ENCODE data around the gene TMEM128. TPM values are rescaled to one million over a fixed set of nuclear protein-coding genes. Genes with fewer than 3 reads are reported as not detected.

Gene TMEM128
- total and polyA plus RNA-seq, 2 of the 13 experiments (the other 11 are each of a cell fraction or from before 2014, with no cell fraction given), result 19.4 to 27.9 TPM

GRCh38 chr4:4271912-4272311, 23.9 kb upstream of the TMEM128 start:
- no TSS peak for BruUV-seq (replicated peaks)
- Histone ChIP-seq H2AFZ (ENCODE audit: low read length) (no peak overlapping the region), H3K79me2 (ENCODE audit: insufficient read depth, low read length) (no peaks in the 10 kb centered on the region), H4K20me1 (ENCODE audit: insufficient read depth, low read length) (no peaks in the 10 kb centered on the region), H3K9ac (ENCODE audit: insufficient read depth, low read depth, low read length) (no peak overlapping the region), H3K36me3 (replicated peaks in 1 of 2; ENCODE audit: control insufficient read depth in 1 of 2, insufficient read depth in 2 of 2, low read length in 2 of 2) (peaks cover 33 to 71% of the 10 kb centered on the region in 2 experiments), H3K27ac (ENCODE audit: extremely low read length, insufficient read depth, low read length) (no peak overlapping the region), H3K4me2 (ENCODE audit: low read depth, low read length) (no peak overlapping the region), H3K4me1 (ENCODE audit: insufficient read depth, low read length) (no peaks in the 10 kb centered on the region), H3K27me3 (ENCODE audit: control insufficient read depth in 1 of 2, insufficient read depth in 2 of 2, low read length in 2 of 2) (no peaks in the 10 kb centered on the region), H3K9me3 (ENCODE audit: low read length) (no peaks in the 10 kb centered on the region), H3K4me3 (replicated peaks in 1 of 3; ENCODE audit: insufficient read depth in 1 of 3, low read depth in 2 of 3, low read length in 3 of 3) (no peak overlapping the region)
- no peak for FAIRE-seq
- intact Hi-C loops (cut with micrococcal nuclease; ENCODE audit: unreplicated experiment), result no loop called here
- TF ChIP-seq ZC3H13 (CRISPR knock-in tag; IDR thresholded peaks at IDR 0.05), result no peak
- TF ChIP-seq NBN (conservative IDR thresholded peaks at IDR 0.05), result no peak
- no peak for TF ChIP-seq PRDM10 (CRISPR knock-in tag; IDR thresholded peaks at IDR 0.05; ENCODE audit: low read depth)
- TF ChIP-seq BRF2 (CRISPR knock-in tag; IDR thresholded peaks at IDR 0.05), result no peak
- peak; percentile 74 for TF ChIP-seq CEBPB (IDR thresholded peaks at IDR 0.05; ENCODE audit: borderline replicate concordance, low read depth, low read length)
- peak; percentile 37 for TF ChIP-seq CTCF (CRISPR knock-in tag; IDR thresholded peaks at IDR 0.05)
- no peak for TF ChIP-seq HIC2 (CRISPR knock-in tag; IDR thresholded peaks at IDR 0.05; ENCODE audit: low read depth)
- TF ChIP-seq CEBPG (CRISPR knock-in tag; IDR thresholded peaks at IDR 0.05), result peak; percentile 57
- TF ChIP-seq ZNF350 (CRISPR knock-in tag; IDR thresholded peaks at IDR 0.05; ENCODE audit: borderline replicate concordance, low read depth), result no peak
- TF ChIP-seq ZNF24 (IDR thresholded peaks at IDR 0.05), result no peak
- DNase-seq (ENCODE audit: low spot score), result no peak
- 98% methylated on average over 10 of the region's 10 CpGs for WGBS (ENCODE audit: low lambda C conversion rate)
- CTCF ChIA-PET (ENCODE audit: low intra/inter-chr PET ratio, low total read pairs), result no interaction called here
- POLR2A ChIA-PET, result no interaction called here
- no peak for ATAC-seq
- in situ Hi-C loops (cut with HindIII; ENCODE audit: extremely low pct_ligation_motif_present, low pct_unique_long_range_greater_than_20kb), result no loop called here

Measured in HepG2 (cell line).